ENCODE data around the gene KLRF2. TPM values are rescaled to one million over a fixed set of nuclear protein-coding genes. Genes with fewer than 3 reads are reported as not detected.

Gene KLRF2
- not detected in 2 replicates for polyA plus RNA-seq

GRCh38 chr12:9881246-9881645 lies at the start of gene KLRF2:
Gene KLRF2, plus strand, starts transcription at chr12:9881489. Its CDS starts 107 bp downstream, at chr12:9881596.

GRCh38 chr12:9869307-9870161 lies 11.8 kb upstream of the KLRF2 start, which contains the start of gene CLEC2B:
Gene CLEC2B, minus strand, starts transcription at chr12:9869354.

GRCh38 chr12:9932270-9932669 lies 51.0 kb downstream of the KLRF2 start, which contains the start of gene CLEC2A:
Gene CLEC2A, minus strand, starts transcription at chr12:9932370. Its CDS starts 41 bp downstream, at chr12:9932329.

Other genes starting within 250 kb of the KLRF2 start
- 4.9 TPM in 1 of 2 replicates, not detected in the other for gene CLEC2D, start 211.8 kb upstream of the KLRF2 start, polyA plus RNA-seq
- gene CLECL1, start 148.4 kb upstream of the KLRF2 start, polyA plus RNA-seq = not detected in 2 replicates
- gene CD69, start 120.6 kb upstream of the KLRF2 start, polyA plus RNA-seq = 0.24 TPM in 1 of 2 replicates, not detected in the other
- not detected in 2 replicates for gene KLRF1, start 54.0 kb upstream of the KLRF2 start, polyA plus RNA-seq
- 3.9 and 4.6 TPM in 2 replicates for gene CLEC2B, start 12.1 kb upstream of the KLRF2 start, polyA plus RNA-seq
- gene CLEC2A, start 50.9 kb downstream of the KLRF2 start, polyA plus RNA-seq = not detected in 2 replicates
- gene CLEC12A, start 89.9 kb downstream of the KLRF2 start, polyA plus RNA-seq = not detected in 2 replicates
- gene CLEC1B, start 117.6 kb downstream of the KLRF2 start, polyA plus RNA-seq = not detected in 2 replicates
- gene CLEC12B, start 129.1 kb downstream of the KLRF2 start, polyA plus RNA-seq = not detected in 2 replicates
- not detected in 2 replicates for gene CLEC9A, start 149.2 kb downstream of the KLRF2 start, polyA plus RNA-seq
- gene CLEC1A, start 217.5 kb downstream of the KLRF2 start, polyA plus RNA-seq = 0.24 TPM in 1 of 2 replicates, not detected in the other
- gene CLEC7A, start 248.7 kb downstream of the KLRF2 start, polyA plus RNA-seq = not detected in 2 replicates